PC-3 (cell line): Measurements from ENCODE around the gene TIAM1. TPM values are rescaled to one million over a fixed set of nuclear protein-coding genes. Genes with fewer than 3 reads are reported as not detected.

Experiments
- ATAC-seq: fragments of 200-7000 bp; cut with Tn5 transposase; 2 replicates; pipeline ENCODE4 v1.9.1; 2020; ENCODE audit warnings: mild to moderate bottlenecking, moderate library complexity
- BruUV-seq: library from RNA; stranded (reverse); fragments of 400-500 nt; replicated peaks from 2 replicates; lab custom pipeline; 2021; lab: Mats Ljungman, UMichigan
- CTCF ChIA-PET: fragments of 300-600 bp; sonication (Branson Sonifier 250); formaldehyde crosslinking; loops from one replicate; lab custom pipeline; 2022; ENCODE audit warnings: antibody characterized with exemption; lab: Charles Lee
- POLR2A ChIA-PET: fragments of 300-600 bp; sonication (Branson Sonifier 250); formaldehyde crosslinking; loops from one replicate; lab custom pipeline; 2022; ENCODE audit warnings: antibody characterized with exemption; ENCODE audit not compliant: unreplicated experiment; lab: Charles Lee
- DNase-seq: peaks from one replicate; pipeline ENCODE4 v3.0.0-alpha.2; 2015
- H2AFZ ChIP-seq: fragments of 300-600 bp; sonication (generic); 2 replicates; pipeline ENCODE4 v1.6.0; 2016; ENCODE audit warnings: antibody characterized with exemption, low read length
- H3F3A ChIP-seq: fragments of 300-600 bp; sonication (generic); one replicate; pipeline ENCODE4 v1.6.0; 2017; ENCODE audit warnings: antibody characterized with exemption, low read length, control low read depth, mild to moderate bottlenecking; ENCODE audit not compliant: unreplicated experiment
- H3K27ac ChIP-seq: fragments of 300-600 bp; sonication (generic); 2 replicates; pipeline ENCODE4 v1.5.1; 2016; ENCODE audit warnings: mild to moderate bottlenecking, low read length
- H3K27me3 ChIP-seq: fragments of 300-600 bp; sonication (generic); 2 replicates; pipeline ENCODE4 v1.6.1; 2016; ENCODE audit warnings: low read length, mixed read lengths
- H3K36me3 ChIP-seq: fragments of 300-600 bp; sonication (generic); 2 replicates; pipeline ENCODE4 v1.6.1; 2016; ENCODE audit warnings: low read depth, mixed run types, low read length, mixed read lengths
- H3K4me1 ChIP-seq: fragments of 300-600 bp; sonication (generic); 2 replicates; pipeline ENCODE4 v1.5.1; 2016; ENCODE audit warnings: low read length; ENCODE audit not compliant: insufficient read depth
- H3K4me2 ChIP-seq: fragments of 300-600 bp; sonication (generic); 2 replicates; pipeline ENCODE4 v1.6.0; 2016; ENCODE audit warnings: low read length
- H3K4me3 ChIP-seq: fragments of 300-600 bp; sonication (generic); 2 replicates; pipeline ENCODE4 v1.5.1; 2016; ENCODE audit warnings: mild to moderate bottlenecking, low read length, mixed read lengths
- H3K79me2 ChIP-seq: fragments of 300-600 bp; sonication (generic); 2 replicates; pipeline ENCODE4 v1.6.1; 2017; ENCODE audit warnings: low read length, mixed read lengths
- H3K9ac ChIP-seq: fragments of 300-600 bp; sonication (generic); 2 replicates; pipeline ENCODE4 v1.6.0; 2016; ENCODE audit warnings: mild to moderate bottlenecking, low read length
- H3K9me2 ChIP-seq: fragments of 300-600 bp; sonication (generic); replicated peaks from 2 replicates; pipeline ENCODE4 v1.6.1; 2016; ENCODE audit warnings: mixed run types, low read length, mixed read lengths
- H3K9me3 ChIP-seq: fragments of 300-600 bp; sonication (generic); 2 replicates; pipeline ENCODE4 v1.6.1; 2016; ENCODE audit warnings: low read length, mixed read lengths
- H4K20me1 ChIP-seq: fragments of 300-600 bp; sonication (generic); 2 replicates; pipeline ENCODE4 v1.6.1; 2016; ENCODE audit warnings: low read length, mixed read lengths
- EZH2 ChIP-seq: fragments of 300-600 bp; sonication (generic); IDR thresholded peaks from one replicate; pipeline ENCODE4 v1.6.1; 2017; ENCODE audit warnings: antibody characterized with exemption, mild to moderate bottlenecking, low read length; ENCODE audit not compliant: unreplicated experiment
- EZH2phosphoT487 ChIP-seq: fragments of 300-600 bp; sonication (generic); IDR thresholded peaks from 2 replicates; pipeline ENCODE4 v1.6.1; 2018; ENCODE audit warnings: mild to moderate bottlenecking, antibody characterized with exemption, low read length, borderline replicate concordance
- intact Hi-C: fragments of 100-400 bp; cut with micrococcal nuclease; formaldehyde crosslinking; loops from 2 replicates; pipeline ENCODE4 v1.9.0; 2023
- total RNA-seq: library from RNA; depleted of rRNA; stranded (reverse); fragments of >200 nt; gene quantifications from 2 replicates; pipeline ENCODE4 v1.2.3, GENCODE V29; 2014
- TF ChIP-seq, protein P1 (sequence below): fragments of 300-600 bp; sonication (generic); conservative IDR thresholded peaks from 2 replicates; pipeline ENCODE4 v1.5.1; 2017; ENCODE audit warnings: antibody characterized with exemption, low read depth, mild to moderate bottlenecking, low read length

The TIAM1 gene
- total RNA-seq, 1 experiment from 2014 or later: 19.1 TPM

DNA sequence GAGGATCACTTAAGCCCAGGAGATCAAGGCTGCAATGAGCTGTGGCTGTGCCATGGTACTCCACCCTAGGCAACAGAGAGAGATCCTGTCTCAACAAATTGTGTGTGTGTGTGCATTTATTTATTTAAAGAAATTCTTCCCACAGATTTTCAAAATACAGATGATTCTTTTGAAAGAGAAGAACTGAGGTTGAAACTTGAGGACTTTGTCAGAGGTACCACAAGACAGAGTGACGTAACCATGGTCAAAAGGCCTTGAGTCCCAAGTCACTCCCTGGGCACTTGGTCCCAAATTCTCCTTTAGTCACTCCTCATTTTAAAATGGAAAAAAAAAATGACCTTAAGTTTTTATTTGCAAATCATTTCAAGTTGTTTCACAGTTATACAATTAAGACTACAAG lies 57.4 kb downstream of the TIAM1 start:
- Histone ChIP-seq H3K36me3 (no peaks in the 10 kb centered on the region), H3K9me2 (no peaks in the 10 kb centered on the region), H3K9ac (no peak overlapping the region), H4K20me1 (no peaks in the 10 kb centered on the region), H3K79me2 (no peaks in the 10 kb centered on the region), H3F3A (no peaks in the 10 kb centered on the region), H3K4me3 (no peak overlapping the region), H3K27ac (no peak overlapping the region), H3K4me2 (no peak overlapping the region), H2AFZ (no peak overlapping the region), H3K27me3 (no peaks in the 10 kb centered on the region), H3K9me3 (no peaks in the 10 kb centered on the region), H3K4me1 (peaks cover 23% of the 10 kb centered on the region)
- DNase-seq (no peak), ATAC-seq (no peak)
- CTCF ChIA-PET: no interaction called here
- no peak for TF ChIP-seq EZH2phosphoT487
- POLR2A ChIA-PET: no interaction called here
- BruUV-seq: no TSS peak
- intact Hi-C loops: no loop called here

DNA sequence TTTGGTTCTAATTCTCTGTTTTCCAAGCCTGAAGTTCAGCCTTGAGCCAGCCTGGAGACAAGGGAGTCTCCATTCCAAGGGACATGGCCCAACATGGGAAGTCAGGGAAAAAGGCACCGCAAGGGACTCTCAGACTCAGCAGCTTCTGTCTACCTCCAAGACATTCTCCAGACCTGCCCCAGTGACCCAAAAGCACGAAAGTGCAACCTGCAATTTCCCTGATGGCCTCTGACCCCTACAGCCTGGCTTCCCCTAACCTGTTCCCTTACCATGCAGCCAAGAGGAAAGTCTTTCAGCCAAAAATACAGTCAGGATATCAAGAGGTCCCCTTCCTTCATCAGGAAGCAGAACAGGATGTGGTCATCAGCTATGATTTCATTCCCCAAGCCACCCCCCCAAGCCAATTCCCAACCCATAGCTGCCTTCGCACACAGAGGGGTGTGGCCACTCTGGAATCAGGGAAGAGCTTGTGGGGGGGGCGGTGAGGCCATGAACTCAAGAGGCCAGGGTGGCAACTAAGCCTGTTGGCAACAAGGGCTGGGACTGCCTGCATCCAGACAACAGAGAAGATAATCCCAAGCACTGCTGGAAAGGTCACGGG lies 59.2 kb downstream of the TIAM1 start:
- Histone ChIP-seq H3F3A (no peaks in the 10 kb centered on the region), H3K79me2 (no peaks in the 10 kb centered on the region), H3K27me3 (no peaks in the 10 kb centered on the region), H3K9me3 (no peaks in the 10 kb centered on the region), H3K4me1 (peaks cover 21% of the 10 kb centered on the region), H3K9ac (no peak overlapping the region), H3K4me2 (no peak overlapping the region), H2AFZ (no peak overlapping the region), H3K9me2 (no peaks in the 10 kb centered on the region), H3K36me3 (no peaks in the 10 kb centered on the region), H4K20me1 (no peaks in the 10 kb centered on the region), H3K4me3 (no peak overlapping the region), H3K27ac (no peak overlapping the region)
- DNase-seq (no peak), ATAC-seq (no peak; the same call in 1 of the 2 replicates)
- intact Hi-C loops: no loop called here
- TF ChIP-seq EZH2 (no peak), EZH2phosphoT487 (no peak)
- TF ChIP-seq, protein P1, sequence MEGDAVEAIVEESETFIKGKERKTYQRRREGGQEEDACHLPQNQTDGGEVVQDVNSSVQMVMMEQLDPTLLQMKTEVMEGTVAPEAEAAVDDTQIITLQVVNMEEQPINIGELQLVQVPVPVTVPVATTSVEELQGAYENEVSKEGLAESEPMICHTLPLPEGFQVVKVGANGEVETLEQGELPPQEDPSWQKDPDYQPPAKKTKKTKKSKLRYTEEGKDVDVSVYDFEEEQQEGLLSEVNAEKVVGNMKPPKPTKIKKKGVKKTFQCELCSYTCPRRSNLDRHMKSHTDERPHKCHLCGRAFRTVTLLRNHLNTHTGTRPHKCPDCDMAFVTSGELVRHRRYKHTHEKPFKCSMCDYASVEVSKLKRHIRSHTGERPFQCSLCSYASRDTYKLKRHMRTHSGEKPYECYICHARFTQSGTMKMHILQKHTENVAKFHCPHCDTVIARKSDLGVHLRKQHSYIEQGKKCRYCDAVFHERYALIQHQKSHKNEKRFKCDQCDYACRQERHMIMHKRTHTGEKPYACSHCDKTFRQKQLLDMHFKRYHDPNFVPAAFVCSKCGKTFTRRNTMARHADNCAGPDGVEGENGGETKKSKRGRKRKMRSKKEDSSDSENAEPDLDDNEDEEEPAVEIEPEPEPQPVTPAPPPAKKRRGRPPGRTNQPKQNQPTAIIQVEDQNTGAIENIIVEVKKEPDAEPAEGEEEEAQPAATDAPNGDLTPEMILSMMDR: no peak
- ChIA-PET CTCF (interaction anchor here (0.5 to 0.7 kb wide), 2 partner anchors 12 to 245 kb away, joined by 4 read pairs; no protein-coding TSS in a partner anchor), POLR2A (interaction anchor here (0.5 kb wide), 1 partner anchor 24 kb away, joined by 3 read pairs; no protein-coding TSS in a partner anchor)
- BruUV-seq: no TSS peak

DNA sequence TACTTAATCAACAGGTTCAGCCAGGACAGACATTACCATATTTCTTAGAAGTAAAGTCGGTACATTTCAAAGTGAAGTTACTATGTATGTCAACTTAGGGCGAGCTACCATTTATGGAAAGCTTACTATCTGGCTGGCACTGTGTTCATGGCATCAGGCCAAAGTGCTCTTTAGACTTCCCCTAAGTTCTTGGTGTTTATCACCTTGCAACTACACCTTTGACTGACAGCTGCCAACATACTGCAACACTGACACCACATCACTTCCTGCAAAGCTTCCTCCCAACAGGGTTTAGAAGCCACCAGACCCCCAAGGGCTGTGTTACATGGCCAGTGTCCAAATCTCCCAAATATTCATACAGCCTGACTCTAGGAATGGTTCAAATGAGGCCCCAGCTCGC lies 61.0 kb downstream of the TIAM1 start:
- Histone ChIP-seq H3K27me3 (no peaks in the 10 kb centered on the region), H4K20me1 (no peaks in the 10 kb centered on the region), H3K4me1 (peaks cover 18% of the 10 kb centered on the region), H3K79me2 (no peaks in the 10 kb centered on the region), H3K9me3 (no peaks in the 10 kb centered on the region), H3K4me3 (no peak overlapping the region), H3K9ac (no peak overlapping the region), H3K36me3 (no peaks in the 10 kb centered on the region), H3K4me2 (no peak overlapping the region), H3F3A (no peaks in the 10 kb centered on the region), H2AFZ (no peak overlapping the region), H3K9me2 (no peaks in the 10 kb centered on the region), H3K27ac (no peak overlapping the region)
- intact Hi-C loops: no loop called here
- DNase-seq: no peak
- no peak for TF ChIP-seq EZH2phosphoT487
- TF ChIP-seq EZH2: no peak
- TF ChIP-seq, protein P1: no peak
- POLR2A ChIA-PET: no interaction called here
- CTCF ChIA-PET: no interaction called here
- no peak for ATAC-seq
- no TSS peak for BruUV-seq
